IMR-90 (cell line): ENCODE measurements around the gene RNF31. TPM values are rescaled to one million over a fixed set of nuclear protein-coding genes. Genes with fewer than 3 reads are reported as not detected.

Source experiments
- ATAC-seq: fragments of 200-7000 bp; cut with Tn5 transposase; 2 replicates; pipeline ENCODE4 v1.9.1; 2020; ENCODE audit warnings: low read depth, mild to moderate bottlenecking, moderate library complexity
- BruUV-seq: library from RNA; stranded (reverse); fragments of 400-500 nt; replicated peaks from 2 replicates; lab custom pipeline; 2021; lab: Mats Ljungman, UMichigan
- CTCF ChIA-PET: fragments of 300-600 bp; formaldehyde crosslinking; extraction: SDS; loops from one replicate; lab custom pipeline; 2021; ENCODE audit warnings: antibody characterized with exemption; lab: Yijun Ruan, JAX
- POLR2A ChIA-PET: fragments of 300-600 bp; sonication (Branson Sonifier 250); formaldehyde crosslinking; loops from one replicate; lab custom pipeline; 2022; ENCODE audit warnings: antibody characterized with exemption; ENCODE audit not compliant: unreplicated experiment; lab: Charles Lee
- DNase-seq: peaks from one replicate; pipeline ENCODE4 v3.0.0; 2013
- H2AFZ ChIP-seq: replicated peaks from 2 replicates; pipeline ENCODE3; 2013; ENCODE audit warnings: low read length, mild to moderate bottlenecking; ENCODE audit not compliant: poor library complexity
- H2AK5ac ChIP-seq: 2 replicates; pipeline ENCODE4 v1.6.1; 2013; ENCODE audit warnings: low read depth, low read length, inconsistent platforms
- H2AK9ac ChIP-seq: replicated peaks from 2 replicates; pipeline ENCODE3; 2013; ENCODE audit warnings: mild to moderate bottlenecking, low read depth, low read length, moderate library complexity; ENCODE audit not compliant: poor library complexity
- H2BK120ac ChIP-seq: 2 replicates; pipeline ENCODE4 v1.6.1; 2013; ENCODE audit warnings: low read depth, low read length, inconsistent platforms
- H2BK15ac ChIP-seq: 3 replicates; pipeline ENCODE4 v1.6.1; 2013; ENCODE audit warnings: low read depth, low read length, inconsistent platforms
- H2BK20ac ChIP-seq: 2 replicates; pipeline ENCODE4 v1.6.1; 2013; ENCODE audit warnings: low read depth, mild to moderate bottlenecking, inconsistent platforms, low read length, moderate library complexity
- H2BK5ac ChIP-seq: 2 replicates; pipeline ENCODE4 v1.6.1; 2013; ENCODE audit warnings: mild to moderate bottlenecking, low read depth, low read length, inconsistent platforms; ENCODE audit not compliant: poor library complexity, severe bottlenecking
- H3K14ac ChIP-seq: replicated peaks from 2 replicates; pipeline ENCODE4 v1.6.1; 2013; ENCODE audit warnings: low read depth, low read length, inconsistent platforms
- H3K18ac ChIP-seq: 2 replicates; pipeline ENCODE4 v1.6.1; 2013; ENCODE audit warnings: low read depth, low read length, control low read depth
- H3K23ac ChIP-seq: 2 replicates; pipeline ENCODE4 v1.6.1; 2013; ENCODE audit warnings: low read depth, low read length, inconsistent platforms
- H3K27ac ChIP-seq: 2 replicates; pipeline ENCODE4 v1.5.1; 2013; ENCODE audit warnings: mild to moderate bottlenecking, control low read depth, low read length; ENCODE audit not compliant: insufficient read depth
- H3K27me3 ChIP-seq: 2 replicates; pipeline ENCODE4 v1.6.1; 2013; ENCODE audit warnings: low read length; ENCODE audit not compliant: control insufficient read depth, insufficient read depth
- H3K36me3 ChIP-seq: 2 replicates; pipeline ENCODE4 v1.6.1; 2013; ENCODE audit warnings: low read length, mixed read lengths; ENCODE audit not compliant: control insufficient read depth, insufficient read depth
- H3K4ac ChIP-seq: 2 replicates; pipeline ENCODE4 v1.6.1; 2013; ENCODE audit warnings: low read depth, low read length, inconsistent platforms
- H3K4me1 ChIP-seq: 2 replicates; pipeline ENCODE4 v1.6.1; 2013; ENCODE audit warnings: low read length, mixed read lengths; ENCODE audit not compliant: control insufficient read depth, insufficient read depth
- H3K4me2 ChIP-seq: 2 replicates; pipeline ENCODE4 v1.6.1; 2013; ENCODE audit warnings: low read depth, mild to moderate bottlenecking, control low read depth, low read length, moderate library complexity
- H3K4me3 ChIP-seq: 2 replicates; pipeline ENCODE4 v1.5.1; 2013; ENCODE audit warnings: low read depth, mild to moderate bottlenecking, control low read depth, low read length, moderate library complexity; ENCODE audit not compliant: insufficient read depth
- H3K56ac ChIP-seq: 2 replicates; pipeline ENCODE4 v1.6.1; 2013; ENCODE audit warnings: low read length, inconsistent platforms; ENCODE audit not compliant: insufficient read depth; ENCODE audit errors: extremely low read depth
- H3K79me1 ChIP-seq, 2 experiments: 2 replicates each; pipeline ENCODE4 v1.6.1; 2013; ENCODE audit warnings: low read length in 2 of 2, inconsistent platforms in 1 of 2, low read depth in 1 of 2
- H3K9ac ChIP-seq: 2 replicates; pipeline ENCODE4 v1.6.1; 2013; ENCODE audit warnings: low read depth, low read length, control low read depth
- H3K9me1 ChIP-seq: 2 replicates; pipeline ENCODE4 v1.6.1; 2013; ENCODE audit warnings: low read length, inconsistent platforms; ENCODE audit not compliant: insufficient read depth
- H3K9me3 ChIP-seq: 2 replicates; pipeline ENCODE4 v1.6.1; 2013; ENCODE audit warnings: low read length; ENCODE audit not compliant: control insufficient read depth, insufficient read depth
- H4K20me1 ChIP-seq: 2 replicates; pipeline ENCODE4 v1.6.1; 2013; ENCODE audit warnings: low read length, inconsistent platforms; ENCODE audit not compliant: insufficient read depth
- H4K5ac ChIP-seq: 2 replicates; pipeline ENCODE4 v1.6.1; 2013; ENCODE audit warnings: mild to moderate bottlenecking, low read depth, low read length, control low read depth
- H4K8ac ChIP-seq, 2 experiments: 2 replicates each; pipeline ENCODE4 v1.6.1; 2013; ENCODE audit warnings: low read depth in 2 of 2, low read length in 2 of 2, control low read depth in 1 of 2, inconsistent platforms in 1 of 2
- H4K91ac ChIP-seq: 2 replicates; pipeline ENCODE4 v1.6.1; 2013; ENCODE audit warnings: low read depth, low read length, inconsistent platforms; ENCODE audit not compliant: insufficient read depth
- CHD1 ChIP-seq: IDR thresholded peaks from 2 replicates; pipeline ENCODE4 v1.6.1; 2012; ENCODE audit warnings: low read depth, low read length, improper control_type of control experiment
- FOS ChIP-seq: fragments of 150-350 bp; IDR thresholded peaks from 2 replicates; pipeline ENCODE4 v1.6.1; 2016; ENCODE audit warnings: low read depth, low read length
- MAZ ChIP-seq: IDR thresholded peaks from 2 replicates; pipeline ENCODE4 v1.6.1; 2012; ENCODE audit warnings: low read depth, mild to moderate bottlenecking, low read length, improper control_type of control experiment, moderate library complexity, borderline replicate concordance
- MXI1 ChIP-seq: IDR thresholded peaks from 2 replicates; pipeline ENCODE4 v1.6.1; 2012; ENCODE audit warnings: low read depth, mild to moderate bottlenecking, low read length, moderate library complexity, borderline replicate concordance
- POLR2A ChIP-seq: IDR thresholded peaks from 2 replicates; pipeline ENCODE4 v1.6.1; 2012; ENCODE audit warnings: mild to moderate bottlenecking, low read depth, low read length
- RCOR1 ChIP-seq: IDR thresholded peaks from 2 replicates; pipeline ENCODE4 v1.6.1; 2012; ENCODE audit warnings: mild to moderate bottlenecking, low read length, improper control_type of control experiment; ENCODE audit not compliant: insufficient replicate concordance
- SMC3 ChIP-seq: fragments of 150-350 bp; IDR thresholded peaks from 2 replicates; pipeline ENCODE4 v1.6.1; 2016; ENCODE audit warnings: low read depth, mild to moderate bottlenecking, antibody characterized with exemption, low read length, moderate library complexity
- WGBS, 2 experiments: methylation state at CpG; one replicate each; pipeline versions ENCODE4 v1.1.5 to v1.1.7; 2013; ENCODE audit warnings: missing lambda C conversion rate in 2 of 2; ENCODE audit not compliant: insufficient read length in 1 of 2; ENCODE audit errors: extremely low coverage in 2 of 2; 5-methylcytosine and 5-hydroxymethylcytosine counted together
- dilution Hi-C: fragments of 300-500 bp; cut with HindIII; formaldehyde crosslinking; loops from one replicate; pipeline ENCODE4 v1.14.3; 2018; ENCODE audit warnings: low sequenced_read_pairs; ENCODE audit not compliant: unreplicated experiment
- in situ Hi-C: fragments of 300-500 bp; cut with MboI; formaldehyde crosslinking; loops from 3 replicates; pipeline ENCODE4 v1.14.3; 2019; ENCODE audit warnings: low sequenced_read_pairs, inconsistent platforms, mixed read lengths
- intact Hi-C: fragments of 100-400 bp; cut with micrococcal nuclease; formaldehyde crosslinking; loops from 2 replicates; pipeline ENCODE4 v1.10.0; 2022
- polyA plus RNA-seq, 3 experiments: library from polyadenylated mRNA; depleted of rRNA; stranded (reverse); fragments of >200 nt; gene quantifications; 2 replicates each; pipeline ENCODE4 v1.2.3, GENCODE V29; 2012; ENCODE audit warnings: low replicate concordance in 1 of 3
- total RNA-seq: library from RNA; depleted of rRNA; stranded (reverse); fragments of >200 nt; gene quantifications from 2 replicates; pipeline ENCODE4 v1.2.3, GENCODE V29; 2012

The RNF31 gene
- total and polyA plus RNA-seq, 2 of the 4 experiments (the other 2 are of a cell fraction): 31.6 to 37.5 TPM

DNA sequence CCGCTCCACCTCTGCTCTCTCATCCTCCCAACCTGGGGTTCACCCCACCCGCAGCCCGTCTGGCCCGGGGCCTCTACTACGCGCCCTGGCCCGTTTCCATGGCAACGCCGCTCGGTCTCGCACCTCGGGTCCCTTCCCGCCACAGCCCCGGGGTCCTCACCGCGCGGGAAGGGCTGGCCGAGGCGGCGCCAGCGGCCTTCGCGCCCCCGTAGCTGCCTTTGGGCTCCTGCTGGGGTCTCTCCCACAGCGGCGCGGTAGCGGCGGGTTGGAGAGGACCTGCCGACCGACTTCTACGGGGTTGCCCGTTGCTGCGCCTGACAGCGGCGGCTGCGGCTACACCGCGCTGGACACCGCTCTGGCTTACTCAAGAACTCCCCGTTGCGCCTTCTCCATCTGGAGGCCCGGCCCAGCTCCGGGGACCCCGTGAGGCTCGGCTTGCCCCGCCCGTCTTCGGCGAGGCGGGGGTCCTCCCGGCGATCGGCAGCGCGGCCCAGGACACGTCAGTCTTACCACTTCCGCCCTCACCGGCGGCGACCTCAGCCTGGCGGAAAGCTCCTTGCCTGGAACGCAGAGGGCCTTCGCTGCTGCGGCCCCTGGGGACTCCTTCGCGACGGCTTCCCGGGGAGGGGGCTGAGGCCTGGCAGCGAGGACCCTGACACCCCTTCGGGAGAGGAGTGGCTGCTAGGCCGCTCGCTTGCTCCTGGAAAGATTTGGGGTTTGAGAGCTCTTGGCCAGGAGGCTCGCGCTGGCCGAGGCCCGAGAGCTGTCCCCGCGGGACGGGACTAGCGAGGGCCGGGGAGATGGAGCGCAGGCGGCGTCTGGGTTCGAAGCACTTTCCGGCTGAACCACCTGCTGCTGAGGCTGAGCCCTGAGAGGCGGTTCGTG lies 48.1 kb downstream of the RNF31 start, which contains the start of gene TM9SF1:
TM9SF1 (minus strand) TSS at position 256 of the 885 bp plus-strand sequence. CDS start 422 bp downstream, outside the sequence.
- POLR2A ChIA-PET: interaction anchor here (1.0 to 1.1 kb wide), 2 partner anchors 9 to 47 kb away, joined by 3 read pairs; partner anchors contain the start of gene TINF2

More for the DNA sequence above, 48.1 kb downstream of the RNF31 start, which contains the start of gene TM9SF1:
- peak within 1 kb of the TSS; percentile 81 for H3K18ac ChIP-seq
- peak within 1 kb of the TSS; percentile 97 for H3K4ac ChIP-seq
- no TSS peak for BruUV-seq
- H3K27me3 ChIP-seq: no peaks in the 10 kb centered on the region
- TF ChIP-seq RCOR1: peak; percentile 40
- TF ChIP-seq CHD1: no peak
- TF ChIP-seq MAZ: no peak; the same call in none of the 2 replicates
- no peak for TF ChIP-seq FOS
- no peak for TF ChIP-seq SMC3
- peak; percentile 72 for TF ChIP-seq POLR2A
- peak; percentile 43; the same call in 1 of the 2 replicates for TF ChIP-seq MXI1
- 0 out of 2 replicates have a peak within 1 kb of the TSS, but pooled peaks have one; percentile 5 for H2BK20ac ChIP-seq
- peak within 1 kb of the TSS; percentile 95 for H3K14ac ChIP-seq
- ATAC-seq (peak; percentile 93), DNase-seq (peak; percentile 87)
- H3K4me1 ChIP-seq: peaks cover 8% of the 10 kb centered on the region
- H3K27ac ChIP-seq: peak within 1 kb of the TSS; percentile 99
- H4K20me1 ChIP-seq: no peaks in the 10 kb centered on the region
- intact Hi-C loops (loop anchor here (1.0 to 2.0 kb wide), 2 partner anchors 47 to 101 kb away; partner anchors contain the start of gene TINF2), dilution Hi-C loops (no loop called here), in situ Hi-C loops (no loop called here)
- peak within 1 kb of the TSS; percentile 89 for H2AK5ac ChIP-seq
- peaks cover 11% of the 10 kb centered on the region; the same call in 1 of the 2 replicates for H3K9me1 ChIP-seq
- peak within 1 kb of the TSS; percentile 96 for H2BK5ac ChIP-seq
- peak within 1 kb of the TSS; percentile 96 for H2AK9ac ChIP-seq
- peak within 1 kb of the TSS; percentile 89 for H3K4me3 ChIP-seq
- peaks cover 18% of the 10 kb centered on the region for H3K36me3 ChIP-seq
- peak within 1 kb of the TSS; percentile 79; the same call in 1 of the 3 replicates for H2BK15ac ChIP-seq
- H4K5ac ChIP-seq: peak within 1 kb of the TSS; percentile 89
- peak within 1 kb of the TSS; percentile 85 for H3K56ac ChIP-seq
- H4K8ac ChIP-seq: peak within 1 kb of the TSS; percentile 93 to 94
- 2% methylated on average over 42 of the region's 89 CpGs; no CpG with 5 or more reads in 1 of the 2 experiments for WGBS, 2 experiments
- H4K91ac ChIP-seq: peak within 1 kb of the TSS; percentile 95
- peak within 1 kb of the TSS; percentile 93 for H3K9ac ChIP-seq
- H3K4me2 ChIP-seq: peak within 1 kb of the TSS; percentile 99
- peaks cover 38 to 68% of the 10 kb centered on the region in 2 experiments for H3K79me1 ChIP-seq
- H2AFZ ChIP-seq: peak within 1 kb of the TSS; percentile 95
- CTCF ChIA-PET: interaction anchor here (1.1 kb wide), 1 partner anchor 113 kb away, joined by 3 read pairs; the partner anchor contains the start of gene CIDEB
- H3K9me3 ChIP-seq: no peaks in the 10 kb centered on the region
- H3K23ac ChIP-seq: peak within 1 kb of the TSS; percentile 93
- H2BK120ac ChIP-seq: peak within 1 kb of the TSS; percentile 76
